ENCODE results near the gene TSPAN15. TPM values are rescaled to one million over a fixed set of nuclear protein-coding genes. Genes with fewer than 3 reads are reported as not detected.

The TSPAN15 gene
- total and polyA plus RNA-seq, 2 of the 4 experiments (the other 2 are of a cell fraction) = 0.48 TPM; not detected in 1

DNA sequence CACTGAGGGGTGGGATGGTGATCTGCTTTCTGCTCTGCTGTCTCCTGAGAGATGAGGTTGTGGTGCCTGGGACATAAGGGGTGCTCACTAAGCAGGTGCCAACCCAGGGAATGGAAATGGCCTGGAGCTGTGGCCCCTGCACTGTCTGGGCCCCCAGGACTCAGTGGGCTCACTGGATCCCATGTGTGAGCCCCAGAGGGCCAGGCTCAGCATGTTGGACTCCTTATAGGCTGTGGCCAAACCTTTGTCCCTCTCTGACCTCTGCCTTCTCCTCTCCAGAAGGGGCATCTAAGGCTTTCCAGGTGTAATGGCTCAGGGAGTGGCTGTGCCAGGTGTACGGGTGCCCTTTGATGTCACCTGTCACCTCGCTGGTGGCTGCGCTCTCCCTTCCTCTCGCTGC is 65.5 kb downstream of the TSPAN15 start:
- ChIA-PET POLR2A (ENCODE audit: unreplicated experiment) (no interaction called here), CTCF (no interaction called here)
- H2AFZ ChIP-seq (replicated peaks; ENCODE audit: low read length, poor library complexity) = no peak overlapping the region
- no peak overlapping the region for H3K4ac ChIP-seq (ENCODE audit: low read depth, low read length)
- no peak overlapping the region for H2BK20ac ChIP-seq (ENCODE audit: low read depth, low read length)
- no peaks in the 10 kb centered on the region for H3K9me3 ChIP-seq (ENCODE audit: control insufficient read depth, insufficient read depth, low read length)
- H2AK9ac ChIP-seq (replicated peaks; ENCODE audit: low read depth, low read length, poor library complexity) = no peak overlapping the region
- peaks cover 24% of the 10 kb centered on the region for H3K27me3 ChIP-seq (ENCODE audit: control insufficient read depth, insufficient read depth, low read length)
- no peak overlapping the region for H2BK5ac ChIP-seq (ENCODE audit: low read depth, low read length, poor library complexity, severe bottlenecking)
- dilution Hi-C loops (cut with HindIII; ENCODE audit: low sequenced_read_pairs, unreplicated experiment) = no loop called here
- no peak overlapping the region for H2BK15ac ChIP-seq (ENCODE audit: low read depth, low read length)
- no peaks in the 10 kb centered on the region for H3K36me3 ChIP-seq (ENCODE audit: control insufficient read depth, insufficient read depth, low read length)
- no peak overlapping the region for H3K27ac ChIP-seq (ENCODE audit: insufficient read depth, low read length)
- H3K56ac ChIP-seq (ENCODE audit: extremely low read depth, insufficient read depth, low read length) = no peak overlapping the region
- H3K79me1 ChIP-seq (ENCODE audit: low read depth in 1 of 2, low read length in 2 of 2) = no peaks in the 10 kb centered on the region
- H3K9ac ChIP-seq (ENCODE audit: low read depth, low read length) = no peak overlapping the region
- no peaks in the 10 kb centered on the region for H4K20me1 ChIP-seq (ENCODE audit: insufficient read depth, low read length)
- H4K8ac ChIP-seq (ENCODE audit: low read depth in 2 of 2, low read length in 2 of 2) = no peak overlapping the region
- H3K4me2 ChIP-seq (ENCODE audit: low read depth, low read length) = no peak overlapping the region
- no peak overlapping the region for H4K5ac ChIP-seq (ENCODE audit: low read depth, low read length)
- no peaks in the 10 kb centered on the region for H3K9me1 ChIP-seq (ENCODE audit: insufficient read depth, low read length)
- H3K14ac ChIP-seq (replicated peaks; ENCODE audit: low read depth, low read length) = no peak overlapping the region
- no peak overlapping the region for H2AK5ac ChIP-seq (ENCODE audit: low read depth, low read length)
- DNase-seq = no peak
- H4K91ac ChIP-seq (ENCODE audit: insufficient read depth, low read depth, low read length) = no peak overlapping the region
- H3K4me3 ChIP-seq (ENCODE audit: insufficient read depth, low read depth, low read length) = no peak overlapping the region
- no peak for ATAC-seq (ENCODE audit: low read depth)
- H3K18ac ChIP-seq (ENCODE audit: low read depth, low read length) = no peak overlapping the region
- H3K4me1 ChIP-seq (ENCODE audit: control insufficient read depth, insufficient read depth, low read length) = no peaks in the 10 kb centered on the region
- 20% methylated on average over 1 of the region's 4 CpGs; no CpG with 5 or more reads in 1 of the 2 experiments for WGBS, 2 experiments (ENCODE audit: extremely low coverage in 2 of 2, insufficient read length in 1 of 2)
- in situ Hi-C loops (cut with MboI; ENCODE audit: low sequenced_read_pairs) = loop anchor here (5.0 to 25.0 kb wide), 2 partner anchors 121 to 396 kb away; no protein-coding TSS in a partner anchor
- BruUV-seq (replicated peaks) = no TSS peak
- TF ChIP-seq SMC3 (IDR thresholded peaks at IDR 0.05; ENCODE audit: low read depth, low read length) (no peak), RAD21 (IDR thresholded peaks at IDR 0.05; ENCODE audit: low read length) (no peak), CHD1 (IDR thresholded peaks at IDR 0.05; ENCODE audit: low read depth, low read length) (no peak), RCOR1 (IDR thresholded peaks at IDR 0.05; ENCODE audit: insufficient replicate concordance, low read length) (no peak), MXI1 (IDR thresholded peaks at IDR 0.05; ENCODE audit: borderline replicate concordance, low read depth, low read length) (no peak), MAFK (IDR thresholded peaks at IDR 0.05; ENCODE audit: low read depth, low read length) (no peak), BHLHE40 (IDR thresholded peaks at IDR 0.05; ENCODE audit: low read depth, low read length) (no peak), FOS (IDR thresholded peaks at IDR 0.05; ENCODE audit: low read depth, low read length) (no peak), POLR2A (IDR thresholded peaks at IDR 0.05; ENCODE audit: low read depth, low read length) (no peak), CEBPB (IDR thresholded peaks at IDR 0.05; ENCODE audit: low read depth, low read length) (no peak), MAZ (IDR thresholded peaks at IDR 0.05; ENCODE audit: borderline replicate concordance, low read depth, low read length) (no peak), RFX5 (IDR thresholded peaks at IDR 0.05; ENCODE audit: low read depth, low read length) (no peak)
- intact Hi-C loops (cut with micrococcal nuclease) = loop anchor here (5.0 to 10.0 kb wide), 2 partner anchors 286 to 398 kb away; partner anchors contain the start of gene COL13A1
- no peak overlapping the region for H3K23ac ChIP-seq (ENCODE audit: low read depth, low read length)
- no peak overlapping the region for H2BK120ac ChIP-seq (ENCODE audit: low read depth, low read length)
